Fibroblast of the conjunctiva (primary cell): ENCODE data around the gene CPT1A.

Source experiments
- DNase-seq: peaks from one replicate; pipeline ENCODE4 v3.0.0-alpha.2; 2010; ENCODE audit warnings: low read depth

The CPT1A gene

GRCh38 chr11:68709062-68709461 lies 132.7 kb downstream of the CPT1A start:
- no peak for DNase-seq

- no peak for DNase-seq
Observed at GRCh38 chr11:68707527-68707926, 134.2 kb downstream of the CPT1A start.

GRCh38 chr11:68704887-68705286 lies 136.8 kb downstream of the CPT1A start:
- DNase-seq = no peak
